Fibroblast of skin of abdomen (primary cell): ENCODE measurements around the gene GMIP.
"Not testable (repeated sequence)": the region's sequence is repeated elsewhere in the genome, so short reads cannot be mapped to it uniquely, and the experiment has no call there.

Experiments used
- DNase-seq: peaks from one replicate; pipeline ENCODE4 v3.0.0-alpha.2; 2013

GMIP gene

GRCh38 chr19:19634516-19635312 is 8.7 kb downstream of the GMIP start:
- no peak for DNase-seq

GRCh38 chr19:19633711-19634515 is 9.5 kb downstream of the GMIP start:
- DNase-seq: no peak

GRCh38 chr19:19632661-19633060 is 10.8 kb downstream of the GMIP start:
- no peak for DNase-seq

DNA sequence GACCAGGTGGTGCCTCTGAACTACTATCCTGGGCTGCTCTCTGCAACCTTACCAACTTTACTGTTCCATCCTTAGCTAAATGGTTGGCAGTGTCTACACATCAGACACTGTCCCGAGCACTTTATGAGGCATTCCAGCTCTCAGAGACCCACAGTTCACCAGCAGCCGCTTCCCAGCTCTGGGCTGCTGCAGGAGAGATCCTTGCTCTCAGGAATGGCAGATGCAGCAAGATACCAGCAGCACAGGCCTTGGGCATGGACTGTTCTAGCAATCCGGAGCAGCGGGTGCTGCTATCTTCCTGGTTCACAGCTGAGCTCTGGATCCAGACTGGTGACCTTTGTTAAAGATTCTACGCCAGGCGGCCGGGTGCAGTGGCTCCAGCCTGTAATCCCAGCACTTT is 12.1 kb downstream of the GMIP start:
- DNase-seq: no peak

DNA sequence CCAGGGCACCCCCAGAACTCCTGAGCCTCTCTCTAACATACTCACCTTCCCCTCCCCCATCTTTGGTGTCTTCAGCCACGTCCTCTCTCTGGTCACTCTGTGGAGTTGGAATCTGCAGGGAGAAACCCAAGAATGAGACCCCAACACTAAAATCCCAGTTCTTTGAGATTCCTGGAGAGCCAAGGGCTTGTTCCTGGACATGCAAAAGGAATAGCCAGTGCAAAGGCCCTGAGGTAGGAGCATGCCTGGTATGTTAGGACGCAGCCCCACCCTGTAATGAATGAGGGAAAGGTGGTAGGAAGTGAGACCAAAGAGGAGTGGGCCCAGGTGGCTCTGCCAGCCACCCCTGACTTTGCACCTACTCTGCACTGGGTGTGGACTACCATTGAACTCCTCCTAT is 13.0 kb downstream of the GMIP start:
- DNase-seq: no peak

- no peak for DNase-seq
These were observed 13.4 kb downstream of the GMIP start for GRCh38 chr19:19630062-19630414.

DNA sequence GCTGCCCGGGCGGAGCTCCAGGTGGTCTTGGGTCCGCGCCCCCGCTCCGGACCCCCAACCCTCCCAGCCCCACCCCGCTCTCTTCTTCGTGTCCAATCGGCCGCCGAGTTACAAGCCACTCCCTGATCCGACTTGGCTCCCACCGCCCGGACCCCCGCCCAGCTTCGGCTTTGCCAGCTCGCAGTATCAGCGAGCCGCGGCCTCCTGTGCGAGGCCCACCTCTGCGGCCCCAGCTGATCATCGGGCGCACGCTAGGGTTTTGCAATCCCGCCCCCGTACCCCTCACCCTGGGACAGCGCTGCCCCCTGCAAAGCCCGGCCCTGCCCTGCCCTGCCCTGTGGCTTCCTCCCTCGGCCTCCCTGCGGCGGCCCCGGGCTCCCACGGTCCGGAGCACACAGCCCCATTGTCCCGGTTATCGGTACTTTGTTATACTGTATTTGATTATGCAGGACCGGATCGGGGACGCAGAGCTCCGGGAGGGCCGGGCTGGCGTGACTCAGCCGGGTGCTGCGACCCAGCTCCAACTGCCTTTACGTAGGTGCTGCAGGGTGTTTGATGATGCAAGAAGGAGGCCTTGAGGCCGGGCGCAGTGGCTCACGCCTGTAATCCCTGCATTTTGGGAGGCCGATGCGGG is 14.8 kb downstream of the GMIP start:
- DNase-seq: peak; percentile 62

DNA sequence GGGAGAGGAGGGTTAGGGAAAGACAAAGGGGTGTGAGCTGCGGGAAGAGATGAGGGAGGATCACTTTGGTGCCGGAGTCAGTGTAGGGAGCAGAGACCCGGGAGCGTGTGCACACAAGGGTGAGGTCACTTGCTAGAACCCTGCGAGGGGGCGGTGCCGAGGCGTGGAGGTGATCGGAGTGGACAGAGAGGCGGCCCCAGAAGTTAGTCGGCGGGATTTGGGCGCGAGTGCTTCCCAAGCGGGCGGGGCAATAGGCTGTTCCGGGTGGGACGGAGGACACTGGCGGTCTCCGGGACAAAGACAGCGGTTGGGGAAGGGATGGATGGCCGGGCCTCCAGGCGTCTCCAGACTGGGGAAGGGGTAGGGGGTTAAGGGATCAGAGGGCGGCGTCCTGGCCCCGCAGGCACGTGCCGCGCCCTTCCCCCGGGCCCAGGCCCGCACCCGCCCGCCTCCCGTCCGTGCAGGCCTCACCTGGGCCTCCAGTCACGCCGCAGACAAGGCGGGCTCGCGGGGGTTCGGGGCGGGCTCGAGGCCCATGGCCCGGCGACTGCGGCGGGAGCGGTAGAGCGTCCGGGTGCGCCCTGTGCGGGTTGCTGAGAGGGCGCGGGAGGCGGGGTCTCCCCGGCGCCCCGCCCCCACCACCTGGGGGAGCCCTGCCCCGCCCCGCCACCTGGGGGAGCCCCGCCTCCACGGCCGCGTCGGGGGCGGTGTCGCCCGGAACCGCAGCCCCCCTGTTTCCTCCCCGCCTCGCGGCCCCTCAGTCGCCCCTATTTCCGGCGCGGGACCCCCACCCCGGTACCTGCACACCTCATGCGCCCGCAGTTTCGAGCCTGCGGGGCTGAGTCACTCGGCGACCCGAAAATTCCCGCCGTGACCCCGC is 15.6 kb downstream of the GMIP start, which contains the start of gene LPAR2:
LPAR2 (minus strand) TSS at position 600 of the 880 bp plus-strand sequence. CDS start 945 bp downstream, outside the sequence.
- peak; percentile 9 for DNase-seq

DNA sequence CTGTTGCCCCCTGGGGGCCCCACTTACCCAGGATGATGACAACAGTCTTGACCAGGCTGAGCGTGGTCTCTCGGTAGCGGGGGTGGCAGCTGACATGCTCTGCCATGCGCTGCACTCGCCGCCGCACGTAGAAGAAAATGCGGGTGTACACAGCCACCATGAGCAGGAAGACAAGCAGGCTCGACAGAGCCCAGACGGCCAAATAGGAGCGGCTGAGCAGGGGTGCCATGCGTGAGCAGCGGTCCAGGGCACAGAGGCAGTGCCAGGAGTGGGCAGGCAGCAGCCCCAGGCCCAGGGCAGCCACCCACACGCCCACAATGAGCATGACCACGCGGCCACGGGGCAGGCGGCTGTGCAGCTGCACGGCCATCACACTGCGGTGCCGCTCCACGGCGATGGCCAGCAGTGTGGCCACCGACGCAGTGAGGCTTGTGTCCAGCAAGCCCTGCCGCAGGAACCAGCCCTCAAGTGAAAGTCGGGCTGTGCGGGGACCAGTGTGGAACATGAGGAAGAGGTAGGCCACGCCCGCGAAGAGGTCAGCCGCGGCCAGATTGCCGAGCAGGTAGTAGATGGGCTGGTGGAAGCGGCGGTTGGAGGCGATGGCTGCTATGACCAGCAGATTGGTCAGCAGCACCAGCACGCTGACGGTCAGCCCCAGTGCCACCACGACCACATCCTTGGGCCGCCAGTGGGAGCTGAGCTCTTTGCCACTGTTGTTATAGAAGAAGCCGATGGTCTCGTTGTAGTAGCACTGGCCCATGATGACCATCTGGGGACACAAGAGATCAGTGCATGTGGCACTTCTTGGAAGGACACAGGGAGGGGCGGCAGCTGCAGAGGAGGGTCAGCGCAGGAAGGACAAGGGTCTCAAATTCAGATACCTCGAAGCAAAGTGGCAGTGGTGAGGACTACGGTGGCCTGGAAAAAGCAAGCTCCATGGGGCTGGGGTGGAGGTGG is 16.7 kb downstream of the GMIP start:
- no peak for DNase-seq

DNA sequence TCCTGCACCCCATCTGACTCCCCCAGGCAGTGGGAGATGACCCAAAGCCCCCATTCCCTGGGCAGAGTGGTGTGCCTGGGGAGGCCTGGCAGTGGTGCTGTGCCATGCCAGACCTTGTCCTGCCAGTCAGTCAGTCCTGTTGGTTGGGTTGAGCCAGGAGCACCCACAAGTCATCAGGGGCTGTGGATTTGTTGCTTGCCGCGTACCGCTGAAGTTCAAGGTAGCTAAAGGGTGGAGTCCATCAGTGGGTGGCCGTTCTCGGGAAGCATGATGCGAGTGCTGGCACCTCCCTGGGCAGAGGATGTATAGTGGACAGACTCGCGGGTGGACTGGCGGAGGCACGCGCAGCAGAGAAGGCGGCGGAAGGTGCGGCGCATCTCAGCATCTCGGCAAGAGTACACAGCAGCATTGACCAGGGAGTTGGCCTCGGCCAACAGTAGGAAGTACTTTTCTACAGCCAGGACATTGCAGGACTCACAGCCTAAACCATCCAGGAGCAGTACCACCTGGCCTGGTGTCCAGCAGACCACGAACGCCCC is 19.4 kb downstream of the GMIP start:
- DNase-seq: no peak

DNA sequence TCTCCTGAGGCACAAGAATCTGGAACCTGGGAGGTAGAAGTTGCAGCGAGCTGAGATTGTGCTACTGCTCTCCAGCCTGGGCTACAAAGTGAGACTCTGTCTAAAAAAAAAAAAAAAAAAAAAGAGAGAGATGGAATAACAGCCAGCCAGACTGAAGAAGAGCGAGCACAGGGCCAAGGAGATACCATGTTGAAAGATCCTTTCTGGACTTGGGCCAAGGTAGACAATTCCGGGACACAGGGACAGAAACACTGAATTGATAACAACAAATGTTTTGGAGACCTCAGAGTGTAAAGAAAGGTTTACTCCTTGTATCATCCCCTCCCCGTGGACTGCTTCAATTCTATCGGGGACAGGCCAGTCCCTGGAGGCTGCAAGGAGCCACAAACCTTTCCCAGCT is 20.1 kb downstream of the GMIP start:
- DNase-seq: no peak

- no peak for DNase-seq
These were observed 23.6 kb downstream of the GMIP start for GRCh38 chr19:19619849-19620210.

- DNase-seq: no peak
These were observed 24.1 kb downstream of the GMIP start for GRCh38 chr19:19619181-19619848.

DNA sequence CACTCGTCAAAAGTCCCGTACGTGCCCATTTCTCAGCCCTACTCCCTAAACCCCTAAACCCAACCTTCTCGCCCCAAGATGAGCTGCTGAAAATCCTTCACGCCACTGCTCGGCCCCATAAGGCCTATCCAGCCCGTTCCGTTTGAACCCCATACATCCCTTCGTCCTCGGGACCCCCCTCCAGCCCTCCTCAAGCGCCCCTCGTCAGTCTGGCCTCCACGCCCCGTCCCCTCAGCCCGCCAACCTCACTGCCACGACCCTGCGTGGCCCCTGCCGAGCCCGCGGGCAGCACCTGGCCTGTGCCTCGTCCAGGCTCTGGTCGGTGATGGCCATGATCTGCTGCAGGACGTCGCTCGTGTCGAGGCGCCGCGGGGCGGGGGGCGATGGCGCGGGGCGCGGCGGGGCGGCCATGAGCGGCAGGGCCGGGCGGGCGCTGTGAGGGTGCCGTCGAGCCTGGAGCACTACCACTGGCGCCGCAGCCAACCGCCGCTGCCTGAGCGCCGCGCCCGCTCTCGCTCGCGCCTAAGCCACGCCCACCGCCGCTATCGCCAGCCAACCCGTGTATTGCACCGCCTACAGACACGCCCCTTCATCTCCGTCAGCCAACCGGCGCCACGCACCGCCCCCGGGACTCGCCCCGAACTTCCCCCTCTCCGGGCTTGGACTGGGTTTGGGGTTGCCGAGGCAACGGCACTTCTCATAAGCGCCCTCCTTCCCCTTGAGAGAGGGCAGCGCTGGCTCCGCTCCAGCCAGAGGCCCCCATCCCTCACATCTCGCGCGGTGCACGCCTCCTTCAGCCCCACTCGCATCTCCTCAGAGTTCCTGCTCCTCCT is 25.0 kb downstream of the GMIP start, which contains the start of gene PBX4:
PBX4 (minus strand) TSS at position 469 of the 833 bp plus-strand sequence; CDS start at position 411, 58 bp downstream.
- peak; percentile 93 for DNase-seq

- peak; percentile 31 for DNase-seq
These were observed 28.4 kb downstream of the GMIP start for GRCh38 chr19:19615086-19615485.

- no peak for DNase-seq
These were observed 30.0 kb downstream of the GMIP start for GRCh38 chr19:19613506-19613905.

DNA sequence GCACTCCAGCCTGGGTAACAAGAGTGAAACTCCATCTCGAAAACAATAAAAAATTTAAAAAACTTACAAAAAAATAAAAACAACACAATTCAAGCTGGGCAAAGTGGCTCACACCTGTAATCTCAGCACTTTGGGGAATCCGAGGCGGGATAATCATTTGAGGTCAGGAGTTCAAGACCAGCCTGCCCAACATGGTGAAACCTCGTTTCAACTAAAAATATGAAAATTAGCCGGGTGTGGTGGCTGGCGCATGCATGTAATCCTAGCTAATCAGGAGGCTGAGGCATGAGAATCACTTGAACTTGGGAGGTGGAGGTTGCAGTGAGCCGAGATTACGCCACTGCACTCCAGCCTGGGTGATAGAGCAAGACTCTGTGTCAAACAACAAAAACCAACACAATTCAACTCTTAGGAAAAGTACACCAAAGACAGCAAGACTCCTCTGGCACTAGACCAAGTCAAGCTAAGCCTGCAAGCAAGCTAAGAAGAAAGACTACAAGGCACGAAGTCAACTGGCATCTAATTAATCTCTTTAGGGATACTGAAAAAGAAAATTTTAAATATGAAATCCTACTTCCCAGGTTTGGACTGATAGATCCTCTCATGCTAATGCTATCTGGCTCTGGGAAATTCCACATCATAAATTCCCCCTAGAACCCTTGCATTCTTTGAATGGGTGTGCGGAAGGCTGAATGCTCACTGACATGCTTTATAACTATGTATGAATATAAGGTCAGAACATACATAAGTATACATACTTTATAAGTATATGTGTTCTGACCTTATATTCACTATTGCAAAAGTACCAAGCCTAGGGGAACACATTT is 32.9 kb downstream of the GMIP start:
- no peak for DNase-seq

- DNase-seq: not testable (repeated sequence)
These were observed 36.8 kb downstream of the GMIP start for GRCh38 chr19:19606686-19607085.
